ENCODE results near the gene NAV3.
A peak's percentile ranks its signal among the peaks of the same experiment; 100 is the strongest.

The NAV3 gene

GRCh38 chr12:78187741-78188140 is 357.0 kb downstream of the NAV3 start:
- H3K27me3 Mint-ChIP-seq (ENCODE audit: low read depth, poor library complexity), result no peaks in the 10 kb centered on the region
- no peaks in the 10 kb centered on the region for H3K36me3 Mint-ChIP-seq (ENCODE audit: low read depth)
- TF ChIP-seq CTCF (IDR thresholded peaks at IDR 0.05), result no peak
- no peak overlapping the region for H3K4me3 Mint-ChIP-seq
- no peak for DNase-seq
- no peaks in the 10 kb centered on the region for H3K9me3 Mint-ChIP-seq
- H3K4me1 Mint-ChIP-seq, result peaks cover 9% of the 10 kb centered on the region
- no peak overlapping the region for H3K27ac Mint-ChIP-seq

- peaks cover 19% of the 10 kb centered on the region for H3K4me1 Mint-ChIP-seq
- H3K27me3 Mint-ChIP-seq (ENCODE audit: low read depth, poor library complexity), result no peaks in the 10 kb centered on the region
- DNase-seq, result no peak
- no peaks in the 10 kb centered on the region for H3K9me3 Mint-ChIP-seq
- no peak overlapping the region for H3K4me3 Mint-ChIP-seq
- TF ChIP-seq CTCF (IDR thresholded peaks at IDR 0.05), result no peak
- H3K36me3 Mint-ChIP-seq (ENCODE audit: low read depth), result no peaks in the 10 kb centered on the region
- no peak overlapping the region for H3K27ac Mint-ChIP-seq
Observed at GRCh38 chr12:78189656-78190055, 359.0 kb downstream of the NAV3 start.

GRCh38 chr12:78191611-78192010 is 360.9 kb downstream of the NAV3 start:
- no peak for DNase-seq
- Mint-ChIP-seq H3K4me3 (no peak overlapping the region), H3K27ac (no peak overlapping the region), H3K9me3 (no peaks in the 10 kb centered on the region), H3K27me3 (ENCODE audit: low read depth, poor library complexity) (no peaks in the 10 kb centered on the region), H3K36me3 (ENCODE audit: low read depth) (no peaks in the 10 kb centered on the region), H3K4me1 (peaks cover 19% of the 10 kb centered on the region)
- no peak for TF ChIP-seq CTCF (IDR thresholded peaks at IDR 0.05)

GRCh38 chr12:78192979-78193378 is 362.3 kb downstream of the NAV3 start:
- DNase-seq, result no peak
- no peak for TF ChIP-seq CTCF (IDR thresholded peaks at IDR 0.05)
- Mint-ChIP-seq H3K36me3 (ENCODE audit: low read depth) (no peaks in the 10 kb centered on the region), H3K4me3 (no peak overlapping the region), H3K9me3 (no peaks in the 10 kb centered on the region), H3K4me1 (peaks cover 19% of the 10 kb centered on the region), H3K27ac (peak overlapping the region; percentile 69), H3K27me3 (ENCODE audit: low read depth, poor library complexity) (no peaks in the 10 kb centered on the region)

- Mint-ChIP-seq H3K36me3 (ENCODE audit: low read depth) (no peaks in the 10 kb centered on the region), H3K4me1 (peaks cover 30% of the 10 kb centered on the region), H3K4me3 (no peak overlapping the region), H3K9me3 (no peaks in the 10 kb centered on the region), H3K27me3 (ENCODE audit: low read depth, poor library complexity) (no peaks in the 10 kb centered on the region), H3K27ac (peak overlapping the region; percentile 14)
- TF ChIP-seq CTCF (IDR thresholded peaks at IDR 0.05), result no peak
- no peak for DNase-seq
Observed at GRCh38 chr12:78194448-78194847, 363.8 kb downstream of the NAV3 start.

- no peaks in the 10 kb centered on the region for H3K27me3 Mint-ChIP-seq (ENCODE audit: low read depth, poor library complexity)
- TF ChIP-seq CTCF (IDR thresholded peaks at IDR 0.05), result no peak
- H3K9me3 Mint-ChIP-seq, result peaks cover 8% of the 10 kb centered on the region
- peak overlapping the region; percentile 89 for H3K27ac Mint-ChIP-seq
- peaks cover 43% of the 10 kb centered on the region for H3K4me1 Mint-ChIP-seq
- H3K4me3 Mint-ChIP-seq, result no peak overlapping the region
- DNase-seq, result no peak
- peaks cover 5% of the 10 kb centered on the region for H3K36me3 Mint-ChIP-seq (ENCODE audit: low read depth)
Observed at GRCh38 chr12:78198896-78199295, 368.2 kb downstream of the NAV3 start.

Measured in nephron progenitor cell (in vitro differentiated cells).